Cerebellar nuclear complex (tissue), 1 donor: ENCODE results near the gene ATG9B.

Experiments
- DNase-seq, 2 experiments: peaks; one replicate each; lab custom pipeline; 2025; lab: John Stamatoyannopoulos, UW

The ATG9B gene

GRCh38 chr7:150978126-150978789 is 46.0 kb downstream of the ATG9B start, which contains the start of gene KCNH2:
TSS of gene KCNH2 (minus strand) at chr7:150978321. CDS start at chr7:150977913, 408 bp downstream.
- DNase-seq: peak in 1 of 2 experiments; percentile 59

- DNase-seq: no peak
Measured at GRCh38 chr7:150977382-150978125, 46.7 kb downstream of the ATG9B start.

- no peak for DNase-seq
Measured at GRCh38 chr7:150976529-150977381, 47.5 kb downstream of the ATG9B start.

GRCh38 chr7:150975536-150976319 is 48.6 kb downstream of the ATG9B start:
- DNase-seq: no peak

GRCh38 chr7:150974468-150975391 is 49.6 kb downstream of the ATG9B start:
- DNase-seq: no peak

GRCh38 chr7:150973571-150974451 is 50.5 kb downstream of the ATG9B start:
- DNase-seq: no peak

GRCh38 chr7:150972741-150973140 is 51.6 kb downstream of the ATG9B start:
- no peak for DNase-seq

- peak in 1 of 2 experiments; percentile 28 for DNase-seq
Measured at GRCh38 chr7:150972023-150972468, 52.2 kb downstream of the ATG9B start.

- DNase-seq: no peak
Measured at GRCh38 chr7:150971242-150972022, 52.9 kb downstream of the ATG9B start.

GRCh38 chr7:150970424-150970823 is 53.9 kb downstream of the ATG9B start:
- DNase-seq: no peak

- DNase-seq: peak; percentile 26 to 75
Measured at GRCh38 chr7:150969475-150969874, 54.8 kb downstream of the ATG9B start.

GRCh38 chr7:150968734-150969372 is 55.4 kb downstream of the ATG9B start:
- DNase-seq: no peak

GRCh38 chr7:150968056-150968733 is 56.1 kb downstream of the ATG9B start:
- DNase-seq: no peak

- no peak for DNase-seq
Measured at GRCh38 chr7:150967349-150967748, 56.9 kb downstream of the ATG9B start.

GRCh38 chr7:150966002-150966401 is 58.3 kb downstream of the ATG9B start:
- no peak for DNase-seq

GRCh38 chr7:150965273-150965830 is 58.9 kb downstream of the ATG9B start:
- DNase-seq: no peak
